ENCODE measurements around the gene DDN.

GRCh38 chr12:48985475-48985897 lies 13.7 kb downstream of the DDN start:
- TF ChIP-seq EZH2 (IDR thresholded peaks at IDR 0.05; ENCODE audit: borderline replicate concordance, insufficient read depth, low read depth, low read length, poor library complexity, severe bottlenecking): no peak
- TF ChIP-seq CTCF (IDR thresholded peaks at IDR 0.05): no peak

Measured in B cell (primary cell).